ENCODE measurements around the gene ARAP2.

DNA sequence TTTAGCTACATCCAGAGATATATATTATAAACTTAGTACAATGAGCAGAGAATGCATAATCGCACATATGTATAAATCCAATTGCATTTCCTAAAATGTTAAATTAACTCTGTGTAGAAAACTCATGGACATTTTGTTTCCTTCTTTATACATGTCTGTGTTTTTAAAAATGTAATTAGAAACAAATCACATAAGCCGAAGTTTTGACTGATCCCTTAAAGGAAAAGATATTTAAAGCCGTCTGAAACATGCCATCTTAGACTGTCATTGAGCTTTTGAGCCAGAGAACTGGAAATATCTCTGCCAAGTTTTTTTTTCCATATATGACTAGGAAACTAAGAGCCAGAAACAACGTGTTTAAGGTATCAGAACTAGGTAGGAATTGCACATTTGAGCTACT lies 107.0 kb downstream of the ARAP2 start:
- TF ChIP-seq, protein P1, sequence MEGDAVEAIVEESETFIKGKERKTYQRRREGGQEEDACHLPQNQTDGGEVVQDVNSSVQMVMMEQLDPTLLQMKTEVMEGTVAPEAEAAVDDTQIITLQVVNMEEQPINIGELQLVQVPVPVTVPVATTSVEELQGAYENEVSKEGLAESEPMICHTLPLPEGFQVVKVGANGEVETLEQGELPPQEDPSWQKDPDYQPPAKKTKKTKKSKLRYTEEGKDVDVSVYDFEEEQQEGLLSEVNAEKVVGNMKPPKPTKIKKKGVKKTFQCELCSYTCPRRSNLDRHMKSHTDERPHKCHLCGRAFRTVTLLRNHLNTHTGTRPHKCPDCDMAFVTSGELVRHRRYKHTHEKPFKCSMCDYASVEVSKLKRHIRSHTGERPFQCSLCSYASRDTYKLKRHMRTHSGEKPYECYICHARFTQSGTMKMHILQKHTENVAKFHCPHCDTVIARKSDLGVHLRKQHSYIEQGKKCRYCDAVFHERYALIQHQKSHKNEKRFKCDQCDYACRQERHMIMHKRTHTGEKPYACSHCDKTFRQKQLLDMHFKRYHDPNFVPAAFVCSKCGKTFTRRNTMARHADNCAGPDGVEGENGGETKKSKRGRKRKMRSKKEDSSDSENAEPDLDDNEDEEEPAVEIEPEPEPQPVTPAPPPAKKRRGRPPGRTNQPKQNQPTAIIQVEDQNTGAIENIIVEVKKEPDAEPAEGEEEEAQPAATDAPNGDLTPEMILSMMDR (IDR thresholded peaks at IDR 0.05): no peak
- TF ChIP-seq, protein P2, sequence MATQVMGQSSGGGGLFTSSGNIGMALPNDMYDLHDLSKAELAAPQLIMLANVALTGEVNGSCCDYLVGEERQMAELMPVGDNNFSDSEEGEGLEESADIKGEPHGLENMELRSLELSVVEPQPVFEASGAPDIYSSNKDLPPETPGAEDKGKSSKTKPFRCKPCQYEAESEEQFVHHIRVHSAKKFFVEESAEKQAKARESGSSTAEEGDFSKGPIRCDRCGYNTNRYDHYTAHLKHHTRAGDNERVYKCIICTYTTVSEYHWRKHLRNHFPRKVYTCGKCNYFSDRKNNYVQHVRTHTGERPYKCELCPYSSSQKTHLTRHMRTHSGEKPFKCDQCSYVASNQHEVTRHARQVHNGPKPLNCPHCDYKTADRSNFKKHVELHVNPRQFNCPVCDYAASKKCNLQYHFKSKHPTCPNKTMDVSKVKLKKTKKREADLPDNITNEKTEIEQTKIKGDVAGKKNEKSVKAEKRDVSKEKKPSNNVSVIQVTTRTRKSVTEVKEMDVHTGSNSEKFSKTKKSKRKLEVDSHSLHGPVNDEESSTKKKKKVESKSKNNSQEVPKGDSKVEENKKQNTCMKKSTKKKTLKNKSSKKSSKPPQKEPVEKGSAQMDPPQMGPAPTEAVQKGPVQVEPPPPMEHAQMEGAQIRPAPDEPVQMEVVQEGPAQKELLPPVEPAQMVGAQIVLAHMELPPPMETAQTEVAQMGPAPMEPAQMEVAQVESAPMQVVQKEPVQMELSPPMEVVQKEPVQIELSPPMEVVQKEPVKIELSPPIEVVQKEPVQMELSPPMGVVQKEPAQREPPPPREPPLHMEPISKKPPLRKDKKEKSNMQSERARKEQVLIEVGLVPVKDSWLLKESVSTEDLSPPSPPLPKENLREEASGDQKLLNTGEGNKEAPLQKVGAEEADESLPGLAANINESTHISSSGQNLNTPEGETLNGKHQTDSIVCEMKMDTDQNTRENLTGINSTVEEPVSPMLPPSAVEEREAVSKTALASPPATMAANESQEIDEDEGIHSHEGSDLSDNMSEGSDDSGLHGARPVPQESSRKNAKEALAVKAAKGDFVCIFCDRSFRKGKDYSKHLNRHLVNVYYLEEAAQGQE (IDR thresholded peaks at IDR 0.05; ENCODE audit: insufficient read depth in 1 of 2, low read depth in 2 of 2, low read length in 1 of 2): no peak
- no peak for TF ChIP-seq POLR2AphosphoS5 (IDR thresholded peaks at IDR 0.05; ENCODE audit: low read depth, low read length)
- no peak for TF ChIP-seq SIN3A (IDR thresholded peaks at IDR 0.05; ENCODE audit: borderline replicate concordance, insufficient read depth, low read depth, low read length)
- no peak for TF ChIP-seq TCF7L2 (IDR thresholded peaks at IDR 0.05; ENCODE audit: low read depth, low read length)

Data from Panc1 (cell line).